AG09309 (cell line): Measurements from ENCODE around the gene PLPPR1.

Experiments used
- DNase-seq: peaks from one replicate; pipeline ENCODE4 v3.0.0-alpha.2; 2010; ENCODE audit warnings: low read depth
- H3K4me3 ChIP-seq: 2 replicates; pipeline ENCODE4 v1.5.1; 2011; ENCODE audit warnings: mild to moderate bottlenecking, low read depth, low read length, moderate library complexity; ENCODE audit not compliant: control insufficient read depth
- TF ChIP-seq, protein P1 (sequence below): IDR thresholded peaks from 2 replicates; pipeline ENCODE4 v1.5.1; 2011; ENCODE audit warnings: mild to moderate bottlenecking, low read depth, low read length, inconsistent platforms; ENCODE audit not compliant: insufficient read depth, control insufficient read depth; ENCODE audit errors: missing control alignments

Gene PLPPR1

DNA sequence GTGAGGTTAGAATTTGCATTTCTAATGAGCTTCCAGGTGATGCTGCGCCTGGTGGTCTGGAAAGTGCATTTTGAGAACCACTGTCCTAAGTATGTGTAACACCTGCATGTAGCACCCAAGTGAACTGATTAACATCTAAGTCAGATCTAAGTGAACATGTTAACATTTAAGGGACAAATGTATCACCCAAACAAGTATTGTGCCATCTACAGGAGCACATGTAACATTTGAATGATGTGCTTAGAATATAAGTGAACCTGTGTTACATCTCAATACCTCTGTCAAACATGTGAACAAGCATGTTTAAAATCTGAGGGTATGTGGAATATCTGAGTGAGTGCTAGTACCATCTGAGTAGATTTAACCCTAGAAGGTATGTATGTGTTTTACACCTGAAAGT, 68.7 kb downstream of the PLPPR1 start:
- TF ChIP-seq, protein P1, sequence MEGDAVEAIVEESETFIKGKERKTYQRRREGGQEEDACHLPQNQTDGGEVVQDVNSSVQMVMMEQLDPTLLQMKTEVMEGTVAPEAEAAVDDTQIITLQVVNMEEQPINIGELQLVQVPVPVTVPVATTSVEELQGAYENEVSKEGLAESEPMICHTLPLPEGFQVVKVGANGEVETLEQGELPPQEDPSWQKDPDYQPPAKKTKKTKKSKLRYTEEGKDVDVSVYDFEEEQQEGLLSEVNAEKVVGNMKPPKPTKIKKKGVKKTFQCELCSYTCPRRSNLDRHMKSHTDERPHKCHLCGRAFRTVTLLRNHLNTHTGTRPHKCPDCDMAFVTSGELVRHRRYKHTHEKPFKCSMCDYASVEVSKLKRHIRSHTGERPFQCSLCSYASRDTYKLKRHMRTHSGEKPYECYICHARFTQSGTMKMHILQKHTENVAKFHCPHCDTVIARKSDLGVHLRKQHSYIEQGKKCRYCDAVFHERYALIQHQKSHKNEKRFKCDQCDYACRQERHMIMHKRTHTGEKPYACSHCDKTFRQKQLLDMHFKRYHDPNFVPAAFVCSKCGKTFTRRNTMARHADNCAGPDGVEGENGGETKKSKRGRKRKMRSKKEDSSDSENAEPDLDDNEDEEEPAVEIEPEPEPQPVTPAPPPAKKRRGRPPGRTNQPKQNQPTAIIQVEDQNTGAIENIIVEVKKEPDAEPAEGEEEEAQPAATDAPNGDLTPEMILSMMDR, result no peak
- DNase-seq, result no peak

DNA sequence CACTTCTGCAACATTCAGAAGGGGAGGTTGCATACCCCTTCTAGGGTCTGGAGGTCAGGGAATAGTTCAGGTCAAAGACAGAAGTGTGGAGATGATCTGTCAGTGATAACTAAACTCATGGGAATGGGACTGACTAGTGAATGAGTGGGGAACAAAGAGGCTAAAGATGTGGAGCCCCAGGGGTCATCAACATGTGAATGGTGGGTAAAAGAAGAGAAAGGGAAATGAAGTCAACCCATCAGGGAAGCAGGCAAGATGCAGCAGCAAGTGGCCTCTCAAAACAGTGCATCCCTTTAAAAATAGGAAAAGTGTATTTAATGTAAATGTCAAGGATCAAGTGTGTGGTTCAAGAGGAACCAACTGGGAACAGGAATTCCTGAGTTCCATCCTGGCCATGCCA, 69.9 kb downstream of the PLPPR1 start:
- H3K4me3 ChIP-seq, result no peak overlapping the region
- no peak for DNase-seq
- TF ChIP-seq, protein P1, result no peak

More for the DNA sequence above, 68.7 kb downstream of the PLPPR1 start:
- H3K4me3 ChIP-seq, result no peak overlapping the region

DNA sequence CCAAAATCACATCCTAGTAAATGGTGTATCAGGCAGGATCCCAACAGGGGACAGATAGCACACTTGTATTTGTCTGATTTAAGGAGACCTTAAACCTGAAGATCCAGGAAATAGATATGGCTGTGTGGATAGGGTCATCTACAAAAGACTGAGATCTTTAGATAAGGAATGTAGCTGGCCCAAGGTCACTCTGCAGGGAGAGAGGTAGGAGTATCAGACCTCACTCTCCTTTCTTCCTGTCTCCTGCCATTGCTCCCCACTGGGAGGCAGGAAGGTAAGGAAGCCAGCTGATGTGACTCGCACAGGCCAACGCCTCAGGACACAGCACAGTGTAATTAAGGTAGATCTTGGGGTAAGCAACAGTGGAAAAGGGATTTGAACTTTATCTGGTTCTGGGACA, 85.8 kb downstream of the PLPPR1 start:
- H3K4me3 ChIP-seq, result no peak overlapping the region
- no peak for DNase-seq

DNA sequence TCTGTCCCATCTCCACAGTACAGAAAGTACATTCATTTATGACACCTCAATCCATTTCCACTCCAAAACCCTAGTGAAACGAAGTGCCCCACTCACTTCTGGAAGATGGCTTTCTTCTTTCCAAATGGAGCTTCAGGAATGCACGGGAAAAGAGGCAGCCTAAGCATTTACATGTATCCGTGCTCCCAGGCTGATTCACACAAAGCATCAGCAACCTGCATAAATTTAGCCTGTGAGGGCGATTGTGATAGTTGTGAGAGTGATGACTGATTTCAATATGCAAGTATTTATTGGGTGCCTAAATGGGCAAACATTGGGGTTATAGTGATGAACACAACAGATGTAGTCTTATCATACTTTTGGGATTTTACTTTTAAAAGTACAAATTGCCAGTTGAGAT, 86.6 kb downstream of the PLPPR1 start:
- H3K4me3 ChIP-seq, result no peak overlapping the region
- DNase-seq, result no peak
- TF ChIP-seq, protein P1, result no peak

More for the DNA sequence above, 85.8 kb downstream of the PLPPR1 start:
- TF ChIP-seq, protein P1, result no peak

DNA sequence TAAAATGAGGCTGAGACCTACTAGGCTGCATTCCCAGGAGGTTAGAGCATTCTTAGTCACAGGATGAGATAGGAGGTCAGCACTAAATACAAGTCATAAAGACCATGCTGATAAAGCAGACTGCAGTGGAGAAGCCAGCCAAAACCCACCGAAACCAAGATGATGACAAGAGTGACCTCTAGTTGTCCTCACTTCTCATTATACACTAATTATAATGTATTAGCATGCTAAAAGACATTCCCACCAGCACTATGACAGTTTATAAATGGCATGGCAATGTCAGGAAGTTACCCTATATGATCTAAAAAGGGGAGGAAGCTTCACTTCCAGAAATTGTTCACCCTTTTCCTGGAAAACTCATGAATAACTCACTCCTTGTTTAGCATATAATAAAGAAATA, 88.6 kb downstream of the PLPPR1 start:
- DNase-seq, result no peak
- H3K4me3 ChIP-seq, result no peak overlapping the region
- TF ChIP-seq, protein P1, result no peak

DNA sequence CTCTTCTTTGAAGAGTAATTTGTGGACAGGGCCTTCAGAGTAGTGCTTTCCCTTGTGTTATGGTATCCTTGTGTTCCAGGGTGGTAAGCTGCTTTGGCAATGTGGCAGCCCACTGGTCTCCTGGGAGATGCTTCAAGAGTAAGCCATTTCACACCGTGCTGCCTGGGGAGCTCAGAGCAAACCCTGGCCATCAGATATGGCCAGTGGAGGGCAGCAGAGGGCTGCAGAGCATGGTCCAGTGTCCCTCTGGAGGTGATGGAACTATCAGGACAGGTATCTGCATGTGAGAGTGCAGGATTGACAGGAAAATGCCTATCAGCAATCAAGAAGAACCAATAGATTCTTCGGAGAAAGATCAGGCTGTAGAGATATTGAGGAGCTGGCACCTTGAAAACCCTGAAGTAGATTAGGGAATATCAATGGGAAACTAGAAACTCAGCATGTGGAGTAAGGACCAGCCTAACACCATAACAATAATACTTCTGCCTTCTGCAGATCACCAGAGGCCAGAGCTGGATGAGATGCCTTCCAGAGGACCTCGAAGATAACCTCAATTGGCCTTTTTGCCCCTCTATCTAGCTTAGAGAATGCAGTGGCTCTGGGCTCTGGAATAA, 90.8 kb downstream of the PLPPR1 start:
- TF ChIP-seq, protein P1, result peak; percentile 40
- H3K4me3 ChIP-seq, result no peak overlapping the region
- DNase-seq, result no peak
